GM19438 (cell line): ENCODE data around the gene TMTC4.
"Not testable (repeated sequence)": the region's sequence is repeated elsewhere in the genome, so short reads cannot be mapped to it uniquely, and the experiment has no call there.

Experiments used
- ATAC-seq: cut with Tn5 transposase; IDR thresholded peaks from one replicate; pipeline ENCODE4 v1.9.1; 2021; ENCODE audit warnings: low read depth; ENCODE audit not compliant: unreplicated experiment

TMTC4 gene

GRCh38 chr13:100630555-100630954 is 44.0 kb downstream of the TMTC4 start:
- ATAC-seq = no peak

DNA sequence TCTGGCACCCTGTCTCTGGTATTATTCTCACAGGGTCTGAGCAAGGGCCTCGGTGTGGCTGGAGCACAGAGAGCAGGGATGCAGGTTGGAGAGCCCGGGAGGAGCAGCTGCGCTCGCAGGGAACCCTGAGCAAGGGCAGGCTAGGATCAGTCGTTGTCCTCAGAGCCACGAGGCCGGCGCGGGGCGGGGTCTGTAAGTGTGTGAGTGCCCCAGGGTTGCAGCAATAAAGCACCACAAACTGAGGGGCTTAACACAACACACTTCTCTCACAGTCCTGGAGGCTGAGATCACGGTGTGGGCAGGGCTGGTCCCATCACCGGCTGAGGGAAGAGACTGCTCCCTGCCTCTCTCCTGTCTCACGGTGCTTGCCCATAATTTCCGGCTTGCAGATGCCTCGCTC is 47.5 kb downstream of the TMTC4 start:
- no peak for ATAC-seq

- ATAC-seq = no peak
Observed at GRCh38 chr13:100625447-100625846, 49.1 kb downstream of the TMTC4 start.

DNA sequence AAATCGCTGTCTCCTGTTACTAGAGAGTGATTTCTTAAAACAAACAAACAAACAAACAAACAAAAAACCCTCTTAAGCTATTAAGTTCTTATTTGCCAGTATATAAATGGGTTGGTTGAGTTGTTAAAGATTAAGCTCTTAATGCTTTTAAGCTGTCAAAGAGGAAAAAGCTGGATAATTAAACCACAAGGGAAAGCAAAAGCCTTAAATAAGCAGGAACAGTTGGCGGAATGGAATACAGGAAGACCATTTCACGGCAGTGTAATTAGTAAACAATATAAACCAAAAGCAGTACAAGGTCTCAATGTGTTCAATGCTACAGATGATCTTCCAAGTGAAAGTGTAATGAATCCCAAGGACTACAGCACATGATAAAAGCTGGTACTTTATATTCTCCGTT is 53.8 kb downstream of the TMTC4 start:
- ATAC-seq = no peak

GRCh38 chr13:100619940-100620339 is 54.7 kb downstream of the TMTC4 start:
- no peak for ATAC-seq

GRCh38 chr13:100618897-100619296 is 55.7 kb downstream of the TMTC4 start:
- not testable (repeated sequence) for ATAC-seq

DNA sequence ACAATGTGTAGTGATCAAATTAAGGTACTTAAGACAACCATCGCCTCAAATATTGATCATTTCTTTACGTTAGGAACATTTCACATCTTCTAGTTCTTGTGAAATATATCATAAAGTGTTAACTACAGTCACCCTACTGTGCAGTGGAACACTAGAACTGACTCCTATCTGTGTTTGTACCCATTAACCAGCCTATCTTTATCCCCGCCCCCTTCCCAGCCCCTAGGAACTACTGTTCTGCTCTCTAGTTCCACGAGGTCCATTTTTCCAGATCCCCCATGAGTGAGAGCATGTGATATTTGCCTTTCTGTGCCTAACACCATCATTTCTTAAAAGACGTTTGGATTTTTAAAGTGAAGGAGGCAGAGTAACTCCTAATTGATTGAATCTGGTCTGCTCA is 61.6 kb downstream of the TMTC4 start:
- ATAC-seq = no peak

DNA sequence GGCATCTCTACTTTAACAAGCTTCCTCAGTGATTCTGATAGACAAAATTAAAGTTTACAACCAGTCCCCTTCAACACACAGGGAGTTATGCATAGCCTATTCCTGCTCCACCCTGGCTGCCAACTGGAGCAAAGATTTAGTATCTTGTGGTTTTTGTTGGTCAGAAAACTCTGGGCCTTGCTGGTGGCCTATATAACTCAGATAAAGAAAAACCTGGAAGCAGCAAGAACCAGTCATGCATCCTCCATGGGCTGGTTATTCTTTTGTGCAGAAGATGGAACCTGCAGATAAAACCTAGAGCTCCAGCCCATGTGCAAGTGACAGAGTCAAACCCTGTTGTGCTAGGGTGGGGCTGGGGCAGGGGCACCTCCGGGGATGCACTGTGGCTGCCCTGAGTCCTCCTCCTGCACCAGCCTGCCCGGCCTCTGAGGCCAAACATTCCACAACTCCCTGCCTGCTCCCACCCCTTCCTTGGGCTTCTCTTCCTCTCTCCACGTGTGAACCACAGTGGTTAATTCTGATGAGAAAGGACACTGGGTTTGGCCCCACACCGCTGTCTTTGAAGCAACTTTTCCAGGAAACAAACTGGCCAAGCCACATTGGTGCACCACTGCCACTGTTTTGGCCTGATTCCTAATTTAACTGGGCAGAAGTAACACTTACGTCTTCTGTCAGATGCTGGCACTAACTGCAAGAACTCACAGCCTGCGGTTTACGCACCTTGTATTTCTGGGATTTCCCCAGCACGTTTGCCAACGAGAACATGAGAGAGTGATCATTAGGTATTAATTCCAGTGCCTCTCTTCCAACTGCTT is 62.7 kb downstream of the TMTC4 start:
- no peak for ATAC-seq

GRCh38 chr13:100610391-100611347 is 63.9 kb downstream of the TMTC4 start:
- peak; percentile 38 for ATAC-seq

GRCh38 chr13:100608906-100609305 is 65.7 kb downstream of the TMTC4 start:
- peak; percentile 61 for ATAC-seq

DNA sequence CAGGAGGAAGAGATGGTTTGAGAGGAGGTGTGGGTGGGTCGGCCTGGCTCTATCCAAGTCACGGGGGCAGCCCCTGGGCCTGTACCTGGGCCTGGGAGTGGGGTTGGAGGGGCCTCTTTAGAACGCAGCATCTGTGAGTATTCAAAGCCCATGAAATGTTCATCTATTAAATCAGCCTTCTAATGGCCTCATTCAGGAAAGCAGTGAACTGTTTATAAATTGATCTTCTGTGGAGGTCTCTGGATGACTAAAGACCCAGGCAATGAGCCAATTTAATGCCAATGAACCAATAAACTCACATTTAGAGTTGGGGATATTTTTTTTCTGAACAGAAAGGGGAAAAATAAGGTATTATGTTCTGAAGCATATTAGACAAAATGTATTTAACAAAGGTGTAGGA is 66.1 kb downstream of the TMTC4 start:
- no peak for ATAC-seq

DNA sequence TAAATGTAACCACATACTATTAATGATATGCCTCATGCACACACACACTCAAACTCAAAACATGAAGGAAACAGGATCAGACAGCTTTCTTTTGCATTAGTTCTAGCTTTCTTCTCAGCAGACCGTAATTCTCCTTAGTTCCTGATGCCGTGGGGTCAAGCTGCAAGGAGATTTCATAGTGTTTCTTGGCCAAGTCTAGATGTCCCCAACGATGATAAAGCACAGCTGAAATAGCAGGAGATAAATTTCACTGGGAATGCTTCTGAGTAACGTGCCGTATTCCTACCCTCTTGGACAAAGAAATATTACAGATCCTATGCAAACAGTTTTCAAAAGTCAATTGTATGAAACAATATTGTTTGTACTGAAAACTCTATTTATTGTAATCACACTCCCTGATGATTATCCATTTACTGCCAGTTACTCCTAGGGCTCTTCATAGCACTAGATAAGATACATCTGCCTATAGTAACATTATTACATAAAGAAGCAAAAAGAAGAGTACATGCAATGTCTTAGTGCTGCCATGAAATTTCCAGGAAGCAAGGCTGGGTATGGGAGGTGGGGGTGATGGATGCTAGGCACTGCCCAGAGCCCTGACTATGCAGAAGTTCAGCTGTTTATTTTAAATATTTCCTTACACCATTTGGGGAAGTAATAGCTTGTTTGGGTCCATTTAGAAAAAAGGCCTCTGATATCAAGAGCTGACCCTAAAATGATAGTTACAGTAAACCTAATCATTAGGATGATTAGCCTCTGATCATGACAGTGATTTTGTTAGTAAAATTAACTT is 69.5 kb downstream of the TMTC4 start:
- ATAC-seq = no peak

- ATAC-seq = no peak
Observed at GRCh38 chr13:100602493-100603111, 72.0 kb downstream of the TMTC4 start.

DNA sequence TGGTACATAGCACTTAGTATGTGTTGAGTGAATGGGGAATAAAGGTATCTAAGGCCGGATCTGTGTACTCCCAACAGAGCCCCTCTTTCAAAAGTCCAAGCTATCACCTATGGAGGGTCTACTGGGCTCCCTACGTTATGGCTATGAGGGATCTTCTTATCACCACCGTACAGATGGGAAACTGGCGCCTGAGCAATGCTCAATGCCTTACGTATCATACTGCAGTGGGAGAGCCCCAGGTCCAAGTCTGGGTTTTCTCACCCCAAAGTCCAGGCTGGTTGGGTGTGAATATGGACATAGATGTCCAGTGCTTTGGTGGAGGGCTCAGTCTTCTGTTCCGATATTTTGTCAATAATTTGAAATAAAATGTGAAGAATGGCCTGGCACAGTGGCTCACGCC is 72.9 kb downstream of the TMTC4 start:
- ATAC-seq = no peak

GRCh38 chr13:100600915-100601314 is 73.7 kb downstream of the TMTC4 start:
- ATAC-seq = no peak

GRCh38 chr13:100600461-100600860 is 74.1 kb downstream of the TMTC4 start:
- no peak for ATAC-seq

- ATAC-seq = no peak
Observed at GRCh38 chr13:100597253-100597652, 77.3 kb downstream of the TMTC4 start.

- ATAC-seq = no peak
Observed at GRCh38 chr13:100596516-100596915, 78.1 kb downstream of the TMTC4 start.

DNA sequence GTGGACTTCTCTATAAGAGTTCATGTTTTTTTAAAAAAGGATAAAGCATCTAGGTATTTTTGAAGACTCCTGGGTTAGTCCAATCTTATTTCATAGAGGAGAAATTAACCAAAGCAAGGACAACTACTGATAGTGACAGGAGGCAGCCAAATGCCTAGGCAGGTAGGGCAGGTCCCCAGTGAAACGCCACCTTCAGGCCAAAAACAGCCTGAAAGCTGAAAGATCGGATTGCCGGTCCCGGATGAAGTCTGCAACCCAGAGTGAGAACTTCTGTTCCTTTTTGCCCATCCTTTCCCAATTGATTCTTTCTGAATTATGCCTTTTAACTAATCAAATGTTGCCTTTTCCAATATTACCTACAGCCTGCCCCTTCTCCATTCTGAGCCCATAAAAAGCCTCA is 79.9 kb downstream of the TMTC4 start:
- ATAC-seq = no peak

DNA sequence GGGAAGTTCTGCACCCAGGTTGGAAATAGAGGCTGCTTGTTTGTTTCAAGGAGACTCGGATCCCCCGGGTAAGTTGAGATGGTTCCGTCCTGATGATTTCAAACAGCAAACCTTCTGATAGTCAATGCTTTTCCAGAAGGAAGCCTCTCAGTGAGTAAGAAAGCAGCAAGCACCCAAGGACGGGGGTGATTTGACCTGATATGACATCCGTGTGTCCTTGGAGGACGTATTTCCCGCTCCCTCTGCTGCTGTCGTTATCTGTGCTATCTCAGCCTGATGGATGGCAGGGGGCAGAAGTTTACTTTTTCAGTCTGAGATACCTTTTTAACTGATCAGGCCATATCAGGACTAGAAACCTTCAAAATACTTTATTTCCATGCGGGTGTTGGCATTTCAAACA is 80.3 kb downstream of the TMTC4 start:
- no peak for ATAC-seq
